OCI-LY1 (cell line): ENCODE measurements around the gene SCML1.

Experiments used
- H2AFZ ChIP-seq: fragments of 200-600 bp; sonication (generic), shearing (Covaris generic); 2 replicates; pipeline ENCODE4 v1.6.0; 2014; ENCODE audit warnings: antibody characterized with exemption, mild to moderate bottlenecking, low read length
- H3F3A ChIP-seq: fragments of 200-600 bp; sonication (generic), shearing (Covaris generic); 2 replicates; pipeline ENCODE4 v1.6.0; 2014; ENCODE audit warnings: mild to moderate bottlenecking, antibody characterized with exemption, low read length, moderate library complexity; ENCODE audit not compliant: insufficient read depth
- H3K27ac ChIP-seq: fragments of 200-600 bp; sonication (generic); 2 replicates; pipeline ENCODE4 v1.5.1; 2014; ENCODE audit warnings: low read length, mixed run types, mild to moderate bottlenecking, low read depth; ENCODE audit not compliant: poor library complexity, severe bottlenecking
- H3K27me3 ChIP-seq: fragments of 200-600 bp; sonication (generic); 2 replicates; pipeline ENCODE4 v1.6.0; 2014; ENCODE audit warnings: antibody characterized with exemption, mild to moderate bottlenecking, low read length, moderate library complexity; ENCODE audit not compliant: insufficient read depth
- H3K36me3 ChIP-seq: fragments of 200-600 bp; sonication (generic); 2 replicates; pipeline ENCODE4 v1.6.1; 2014; ENCODE audit warnings: mild to moderate bottlenecking, antibody characterized with exemption, low read length, moderate library complexity, mixed read lengths; ENCODE audit not compliant: insufficient read depth
- H3K4me1 ChIP-seq: fragments of 200-600 bp; sonication (generic); 2 replicates; pipeline ENCODE4 v1.5.1; 2014; ENCODE audit warnings: mild to moderate bottlenecking, low read length, moderate library complexity; ENCODE audit not compliant: insufficient read depth, severe bottlenecking
- H3K4me2 ChIP-seq: fragments of 200-600 bp; sonication (generic), shearing (Covaris generic); 2 replicates; pipeline ENCODE4 v1.6.1; 2014; ENCODE audit warnings: low read length
- H3K4me3 ChIP-seq: fragments of 200-600 bp; sonication (generic); 2 replicates; pipeline ENCODE4 v1.5.1; 2014; ENCODE audit warnings: low read length, low read depth, mild to moderate bottlenecking, mixed read lengths; ENCODE audit not compliant: poor library complexity, severe bottlenecking
- H3K79me2 ChIP-seq: fragments of 200-600 bp; shearing (Covaris generic); 2 replicates; pipeline ENCODE4 v1.6.1; 2016; ENCODE audit warnings: mixed run types, low read length, mixed read lengths; ENCODE audit not compliant: insufficient read depth
- H3K9ac ChIP-seq: fragments of 200-600 bp; sonication (generic), shearing (Covaris generic); 2 replicates; pipeline ENCODE4 v1.6.1; 2014; ENCODE audit warnings: mild to moderate bottlenecking, low read length, mixed read lengths
- H3K9me2 ChIP-seq: fragments of 200-600 bp; sonication (generic), shearing (Covaris generic); 2 replicates; pipeline ENCODE4 v1.6.1; 2014; ENCODE audit warnings: low read depth, mild to moderate bottlenecking, low read length, mixed read lengths
- H3K9me3 ChIP-seq: fragments of 200-600 bp; shearing (Covaris generic); 2 replicates; pipeline ENCODE4 v1.6.1; 2014; ENCODE audit warnings: low read length, mixed read lengths
- H4K20me1 ChIP-seq: fragments of 200-600 bp; sonication (generic), shearing (Covaris generic); 2 replicates; pipeline ENCODE4 v1.6.0; 2016; ENCODE audit warnings: mild to moderate bottlenecking, low read length; ENCODE audit not compliant: insufficient read depth
- CTCF ChIP-seq: fragments of 200-600 bp; sonication (generic), shearing (Covaris generic); IDR thresholded peaks from 2 replicates; pipeline ENCODE4 v1.5.1; 2017; ENCODE audit warnings: mild to moderate bottlenecking, antibody characterized with exemption, low read length, moderate library complexity, mixed read lengths
- EZH2 ChIP-seq: fragments of 200-600 bp; sonication (generic), shearing (Covaris generic); IDR thresholded peaks from 2 replicates; pipeline ENCODE4 v1.8.0; 2017; ENCODE audit warnings: borderline replicate concordance, mixed run types, mild to moderate bottlenecking, antibody characterized with exemption, low read length, moderate library complexity, mixed read lengths

SCML1 gene

GRCh38 chrX:17737710-17737985, 355 bp downstream of the SCML1 start:
- Histone ChIP-seq H3K36me3 (no peaks in the 10 kb centered on the region), H2AFZ (no peak overlapping the region), H3F3A (no peaks in the 10 kb centered on the region), H3K27me3 (no peaks in the 10 kb centered on the region), H3K9ac (no peak overlapping the region), H3K4me1 (no peaks in the 10 kb centered on the region), H3K27ac (no peak overlapping the region), H3K9me2 (no peaks in the 10 kb centered on the region), H3K4me2 (no peak overlapping the region), H4K20me1 (no peaks in the 10 kb centered on the region), H3K4me3 (no peak overlapping the region), H3K79me2 (no peaks in the 10 kb centered on the region), H3K9me3 (no peaks in the 10 kb centered on the region)
- TF ChIP-seq CTCF (no peak), EZH2 (no peak)

GRCh38 chrX:17737986-17738713, 857 bp downstream of the SCML1 start:
- H3F3A ChIP-seq = no peaks in the 10 kb centered on the region
- no peaks in the 10 kb centered on the region for H4K20me1 ChIP-seq
- H3K27ac ChIP-seq = no peak overlapping the region
- no peaks in the 10 kb centered on the region for H3K79me2 ChIP-seq
- H3K9me3 ChIP-seq = no peaks in the 10 kb centered on the region
- no peak overlapping the region for H3K9ac ChIP-seq
- no peaks in the 10 kb centered on the region for H3K9me2 ChIP-seq
- no peaks in the 10 kb centered on the region for H3K4me1 ChIP-seq
- no peak overlapping the region for H3K4me3 ChIP-seq
- H3K4me2 ChIP-seq = no peak overlapping the region
- TF ChIP-seq CTCF = no peak
- no peak for TF ChIP-seq EZH2
- no peak overlapping the region for H2AFZ ChIP-seq
- no peaks in the 10 kb centered on the region for H3K36me3 ChIP-seq
- H3K27me3 ChIP-seq = no peaks in the 10 kb centered on the region

GRCh38 chrX:17738737-17739535, 1.6 kb downstream of the SCML1 start:
- H3K27me3 ChIP-seq = no peaks in the 10 kb centered on the region
- no peak overlapping the region for H3K4me2 ChIP-seq
- no peak overlapping the region for H2AFZ ChIP-seq
- no peaks in the 10 kb centered on the region for H3K36me3 ChIP-seq
- no peaks in the 10 kb centered on the region for H3K79me2 ChIP-seq
- H3K9me2 ChIP-seq = no peaks in the 10 kb centered on the region
- TF ChIP-seq CTCF (no peak), EZH2 (no peak)
- H3K9me3 ChIP-seq = no peaks in the 10 kb centered on the region
- H3K4me1 ChIP-seq = no peaks in the 10 kb centered on the region
- H3K4me3 ChIP-seq = no peak overlapping the region
- H3K9ac ChIP-seq = no peak overlapping the region
- no peaks in the 10 kb centered on the region for H3F3A ChIP-seq
- H3K27ac ChIP-seq = no peak overlapping the region
- no peaks in the 10 kb centered on the region for H4K20me1 ChIP-seq
